Measurements from ENCODE around the gene BLOC1S1. TPM values are rescaled to one million over a fixed set of nuclear protein-coding genes. Genes with fewer than 3 reads are reported as not detected.

Gene BLOC1S1
- total RNA-seq, 1 experiment from 2014 or later = 165 TPM

- no peak for DNase-seq (ENCODE audit: low spot score)
These were observed 11.1 kb downstream of the BLOC1S1 start for GRCh38 chr12:55726971-55727370.

GRCh38 chr12:55727643-55728185, 11.9 kb downstream of the BLOC1S1 start:
- peak; percentile 59 for DNase-seq (ENCODE audit: low spot score)

- peak; percentile 45 for DNase-seq (ENCODE audit: low spot score)
These were observed 12.5 kb downstream of the BLOC1S1 start for GRCh38 chr12:55728186-55728938.

GRCh38 chr12:55728939-55729818, 13.3 kb downstream of the BLOC1S1 start, which contains the start of gene CD63:
Gene CD63, minus strand, starts transcription at chr12:55729009. Its CDS starts 668 bp downstream, at chr12:55728341.
- peak; percentile 87 for DNase-seq (ENCODE audit: low spot score)

GRCh38 chr12:55729819-55730818, 14.3 kb downstream of the BLOC1S1 start:
- peak; percentile 60 for DNase-seq (ENCODE audit: low spot score)

- no peak for DNase-seq (ENCODE audit: low spot score)
These were observed 16.4 kb downstream of the BLOC1S1 start for GRCh38 chr12:55732288-55732687.

GRCh38 chr12:55733021-55733555, 17.2 kb downstream of the BLOC1S1 start:
- no peak for DNase-seq (ENCODE audit: low spot score)

GRCh38 chr12:55733858-55734257, 18.0 kb downstream of the BLOC1S1 start:
- no peak for DNase-seq (ENCODE audit: low spot score)

GRCh38 chr12:55734595-55734994, 18.7 kb downstream of the BLOC1S1 start:
- no peak for DNase-seq (ENCODE audit: low spot score)

- DNase-seq (ENCODE audit: low spot score) = no peak
These were observed 20.2 kb downstream of the BLOC1S1 start for GRCh38 chr12:55736076-55736475.

GRCh38 chr12:55736780-55737580, 21.1 kb downstream of the BLOC1S1 start:
- DNase-seq (ENCODE audit: low spot score) = peak; percentile 93

- DNase-seq (ENCODE audit: low spot score) = no peak
These were observed 21.8 kb downstream of the BLOC1S1 start for GRCh38 chr12:55737581-55738122.

- DNase-seq (ENCODE audit: low spot score) = peak; percentile 96
These were observed 22.5 kb downstream of the BLOC1S1 start for GRCh38 chr12:55738123-55739024.

GRCh38 chr12:55739025-55739378, 23.2 kb downstream of the BLOC1S1 start:
- no peak for DNase-seq (ENCODE audit: low spot score)

GRCh38 chr12:55741931-55742680, 26.3 kb downstream of the BLOC1S1 start:
- DNase-seq (ENCODE audit: low spot score) = no peak

- DNase-seq (ENCODE audit: low spot score) = peak; percentile 48
These were observed 27.0 kb downstream of the BLOC1S1 start, which contains the start of gene GDF11 for GRCh38 chr12:55742719-55743405. Gene GDF11, plus strand, starts transcription at chr12:55743122. Its CDS starts 195 bp downstream, at chr12:55743317.

All from HT-29 (cell line).